GM21717 (cell line): ENCODE results near the gene ZNF664.
A peak's percentile ranks its signal among the peaks of the same experiment; 100 is the strongest.

Experiments
- ATAC-seq: cut with Tn5 transposase; IDR thresholded peaks from one replicate; pipeline ENCODE4 v1.9.1; 2021; ENCODE audit warnings: mild to moderate bottlenecking, moderate library complexity; ENCODE audit not compliant: unreplicated experiment

Gene ZNF664

DNA sequence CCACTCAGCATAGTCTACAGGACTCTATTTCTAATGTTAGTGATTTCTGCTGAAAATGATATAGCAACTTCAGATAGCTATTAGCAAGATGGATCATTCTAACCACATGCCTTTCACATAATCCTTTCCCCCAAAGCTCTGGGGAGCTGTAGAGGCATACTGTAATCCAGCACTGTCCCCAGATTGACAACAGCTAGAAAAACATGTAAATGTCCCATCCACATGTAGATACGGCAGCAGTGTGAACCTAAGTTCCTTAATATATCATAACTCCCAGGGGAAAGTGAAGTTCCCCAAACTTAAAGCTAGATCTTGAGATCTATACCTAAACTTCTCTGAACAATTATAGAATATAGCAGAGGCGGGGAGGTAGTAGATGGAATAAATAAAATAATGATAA, 14.0 kb downstream of the ZNF664 start:
- no peak for ATAC-seq

DNA sequence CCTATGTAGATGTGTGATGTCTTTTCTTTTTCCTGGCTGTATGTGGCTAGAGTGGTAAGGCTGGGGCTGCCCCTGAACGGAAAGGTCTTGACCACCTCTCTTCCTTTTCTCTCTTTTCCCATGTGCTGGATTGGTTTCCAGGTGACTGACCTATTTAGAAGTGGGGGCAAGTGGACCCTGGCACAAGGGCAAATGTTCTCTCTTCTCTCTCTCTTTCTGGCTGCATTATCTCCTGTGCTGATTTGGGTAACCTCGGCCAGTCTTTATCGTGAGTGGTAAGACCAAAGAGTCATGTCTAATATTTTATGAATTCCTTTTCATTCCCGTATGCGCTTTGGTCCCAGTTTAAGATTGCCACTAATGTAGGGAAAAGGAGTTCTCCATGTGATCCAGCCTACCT, 16.2 kb downstream of the ZNF664 start:
- ATAC-seq, result no peak

DNA sequence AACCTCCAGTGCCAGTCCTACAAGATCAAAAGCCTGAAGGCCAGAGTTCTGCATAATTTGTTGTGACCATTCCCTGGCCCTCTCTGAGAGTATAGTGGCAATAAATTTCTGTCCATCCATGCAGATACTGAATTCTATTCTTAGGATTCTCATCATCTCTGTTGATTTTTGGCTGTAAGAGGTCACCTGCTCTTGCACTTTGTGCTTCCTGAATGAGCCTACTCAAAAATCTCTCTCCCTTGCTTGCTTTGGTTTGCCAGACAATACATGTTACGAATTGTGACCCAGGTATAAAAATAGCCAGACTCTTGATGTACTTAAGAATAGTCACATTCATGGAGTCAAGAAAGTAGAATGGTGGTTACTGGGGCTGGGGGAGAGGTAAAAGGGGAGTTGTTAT, 16.7 kb downstream of the ZNF664 start:
- ATAC-seq, result no peak

DNA sequence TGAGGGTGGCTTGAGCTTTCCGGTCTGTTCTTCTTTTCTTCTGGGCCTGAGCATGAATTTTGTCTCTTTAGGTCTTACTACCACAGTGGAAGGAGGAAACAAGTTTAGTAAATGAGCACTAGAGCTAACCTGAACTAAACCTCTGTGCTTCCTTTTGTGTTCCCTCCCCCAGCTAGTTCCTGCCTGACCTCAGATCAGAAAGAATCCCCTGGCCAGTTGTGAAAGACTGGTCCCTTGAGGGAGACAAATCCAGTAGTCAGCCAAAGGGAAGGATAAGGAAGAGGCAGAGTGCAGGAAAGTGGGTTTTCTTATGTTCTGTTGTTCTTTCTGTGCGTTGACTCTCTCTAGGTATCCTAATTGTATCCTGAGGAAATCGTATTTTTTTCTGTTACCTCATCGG, 17.5 kb downstream of the ZNF664 start:
- ATAC-seq, result no peak

GRCh38 chr12:123991372-123991951, 18.4 kb downstream of the ZNF664 start:
- no peak for ATAC-seq

DNA sequence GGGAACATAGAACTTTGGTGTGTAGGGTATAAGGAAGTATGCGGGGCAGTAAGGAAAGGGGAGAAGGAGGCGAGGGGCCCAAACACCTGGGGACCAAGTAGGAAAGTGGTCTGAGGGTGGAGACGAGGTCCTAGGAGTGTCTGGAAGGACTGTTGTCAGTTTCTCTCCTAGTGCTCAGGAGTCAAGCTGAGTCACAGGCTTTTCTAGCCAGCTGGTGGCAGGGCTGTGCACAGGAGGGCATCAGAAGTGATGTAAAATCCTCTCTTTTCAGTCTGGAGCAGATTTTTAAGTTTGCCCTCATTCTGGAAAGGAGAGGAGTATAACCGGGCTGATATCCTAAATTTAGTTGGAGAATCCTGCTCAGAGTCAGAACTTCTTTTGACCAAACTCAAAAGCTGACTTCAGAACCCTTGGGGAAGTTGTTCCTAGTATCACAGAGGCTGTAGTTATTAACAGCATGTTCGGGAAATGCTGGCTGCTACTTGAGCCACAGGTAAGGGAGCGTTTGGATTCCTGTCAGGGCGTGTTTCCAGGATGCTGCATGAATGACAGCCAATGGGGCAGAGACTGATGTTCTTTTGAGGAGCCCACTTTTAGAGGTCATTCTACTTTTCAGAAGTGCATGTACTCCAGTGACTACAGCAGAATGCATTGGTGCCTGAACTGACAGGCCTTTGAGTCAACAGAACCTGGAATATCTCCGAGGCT, 19.3 kb downstream of the ZNF664 start:
- no peak for ATAC-seq

DNA sequence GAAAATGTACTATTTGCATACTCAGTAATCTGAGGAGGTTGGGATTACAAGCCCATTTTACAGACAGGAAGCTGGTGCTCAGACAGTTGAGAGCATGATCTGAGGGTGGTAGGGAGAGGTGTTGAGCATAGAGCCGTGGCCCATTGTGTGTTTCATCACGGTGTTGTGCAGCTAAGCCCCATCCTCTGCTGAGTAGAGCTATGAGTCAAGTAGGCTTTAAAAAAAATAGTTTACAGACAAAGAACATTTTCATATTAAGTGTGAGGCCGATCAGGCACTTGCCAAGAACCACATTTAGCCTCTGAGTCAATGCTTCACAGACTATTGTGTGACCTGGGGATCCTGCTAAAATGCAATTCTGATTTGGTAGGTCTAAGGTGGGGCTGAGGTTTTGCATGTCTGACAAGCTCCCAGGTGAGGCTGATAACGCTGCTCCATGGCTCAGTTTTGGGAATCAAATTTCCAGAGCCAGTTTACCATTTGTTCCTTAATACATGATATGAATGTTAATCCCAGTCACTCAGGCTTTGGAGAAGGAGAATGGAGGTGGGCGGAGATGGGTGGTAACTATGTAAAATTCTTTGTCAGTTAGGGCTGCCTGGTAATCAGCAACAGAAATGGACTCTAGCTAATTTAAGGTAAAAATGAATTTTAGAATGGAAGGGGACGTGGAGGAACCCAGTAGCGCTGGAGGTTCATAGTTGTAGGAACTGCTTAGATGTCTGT, 22.2 kb downstream of the ZNF664 start:
- ATAC-seq, result no peak

DNA sequence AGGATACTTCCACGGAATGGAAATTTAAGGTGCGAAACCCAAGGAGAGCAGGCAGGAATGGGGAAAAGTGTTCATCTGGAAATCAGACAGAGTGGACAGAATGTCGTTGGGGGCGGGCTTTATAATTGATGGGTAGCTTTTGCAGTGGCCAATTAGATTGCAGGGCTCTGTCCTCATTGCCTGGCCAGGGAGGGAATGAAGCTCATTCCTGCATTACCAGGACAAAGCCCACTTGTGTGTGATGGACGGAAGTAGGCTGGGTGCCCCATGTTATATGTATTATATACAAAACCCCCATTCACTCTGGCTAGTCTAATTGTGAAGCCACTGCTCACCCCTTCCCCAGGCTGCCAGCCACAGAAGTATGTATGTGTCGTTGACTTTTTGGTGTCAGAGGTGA, 23.6 kb downstream of the ZNF664 start:
- no peak for ATAC-seq

DNA sequence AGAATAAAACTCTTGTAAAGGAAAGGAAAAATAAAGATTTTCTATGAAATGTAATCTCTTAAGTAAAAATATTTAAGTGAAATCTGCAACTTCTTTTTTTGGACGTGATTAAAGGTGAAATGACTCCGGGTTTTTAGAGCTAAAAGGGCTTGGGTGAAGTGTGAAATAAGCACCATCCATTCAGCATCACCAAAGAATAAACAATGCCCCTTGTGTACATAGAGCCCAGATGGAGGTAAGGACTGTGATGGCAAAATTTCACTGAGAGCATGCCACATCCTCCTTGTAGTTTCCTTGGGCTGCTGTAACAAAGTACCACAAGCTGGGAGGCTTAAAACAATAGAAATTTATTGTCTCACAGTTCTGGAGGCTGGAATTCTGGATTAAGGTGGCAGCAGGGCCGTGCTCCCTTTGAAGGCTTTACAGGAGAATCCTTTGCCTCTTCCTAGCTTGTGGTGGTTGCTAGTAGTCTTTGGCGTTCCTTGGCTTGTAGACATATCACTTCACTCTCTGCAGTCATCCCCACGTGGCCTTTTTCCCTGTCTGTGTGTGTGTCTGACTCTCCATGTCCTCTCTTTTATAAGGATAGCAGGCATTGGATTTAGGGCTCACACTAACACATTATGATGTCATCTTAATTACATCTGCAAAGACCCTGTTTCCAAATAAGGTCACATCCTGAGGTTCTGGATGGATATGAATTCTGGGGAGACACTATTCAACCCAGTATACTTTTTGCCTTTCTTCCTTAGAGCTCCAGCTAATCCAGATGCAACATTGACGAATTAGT, 24.2 kb downstream of the ZNF664 start:
- no peak for ATAC-seq

GRCh38 chr12:123997908-123998307, 24.9 kb downstream of the ZNF664 start:
- no peak for ATAC-seq

- no peak for ATAC-seq
These were observed 25.5 kb downstream of the ZNF664 start for GRCh38 chr12:123998344-123998990.

- ATAC-seq, result no peak
These were observed 26.0 kb downstream of the ZNF664 start for GRCh38 chr12:123998991-123999359.

DNA sequence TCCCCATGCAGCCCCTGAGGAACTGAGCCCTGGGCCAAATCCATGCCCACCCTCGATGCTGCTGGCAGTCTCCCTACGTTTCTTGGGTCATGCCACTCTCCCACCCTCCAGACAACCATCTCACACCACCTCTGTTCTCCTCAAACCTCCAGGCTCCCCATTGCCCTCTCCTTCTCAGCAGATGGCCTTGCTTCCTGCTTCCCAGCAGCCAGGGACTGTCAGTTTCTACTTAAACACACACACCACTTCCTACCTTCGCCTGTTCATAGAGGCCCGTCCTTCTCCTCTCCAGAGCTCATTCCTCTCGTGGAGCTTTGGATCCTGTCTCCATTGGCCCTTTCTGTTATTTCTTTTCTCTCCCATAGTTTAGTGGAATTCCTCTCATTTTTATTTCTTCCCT, 27.1 kb downstream of the ZNF664 start:
- ATAC-seq, result no peak

- no peak for ATAC-seq
These were observed 28.3 kb downstream of the ZNF664 start for GRCh38 chr12:124001343-124001742.

GRCh38 chr12:124002021-124002644, 29.1 kb downstream of the ZNF664 start:
- ATAC-seq, result no peak

GRCh38 chr12:124002654-124003053, 29.6 kb downstream of the ZNF664 start:
- no peak for ATAC-seq

- ATAC-seq, result no peak
These were observed 31.3 kb downstream of the ZNF664 start for GRCh38 chr12:124004233-124004875.

GRCh38 chr12:124006085-124006845, 33.2 kb downstream of the ZNF664 start:
- ATAC-seq, result peak; percentile 56
